Astrocyte (in vitro differentiated cells and primary cell): ENCODE data around the gene MAPK1IP1L.

ENCODE experiments used
- EZH2 ChIP-seq: IDR thresholded peaks from 2 replicates; pipeline ENCODE4 v1.6.1; 2012; ENCODE audit warnings: mild to moderate bottlenecking, low read length, inconsistent platforms; ENCODE audit not compliant: insufficient read depth
- TF ChIP-seq, protein P1 (sequence below): IDR thresholded peaks from 2 replicates; pipeline ENCODE4 v1.5.1; 2011; ENCODE audit warnings: low read depth, mild to moderate bottlenecking, inconsistent platforms, low read length, moderate library complexity; ENCODE audit not compliant: insufficient read depth

DNA sequence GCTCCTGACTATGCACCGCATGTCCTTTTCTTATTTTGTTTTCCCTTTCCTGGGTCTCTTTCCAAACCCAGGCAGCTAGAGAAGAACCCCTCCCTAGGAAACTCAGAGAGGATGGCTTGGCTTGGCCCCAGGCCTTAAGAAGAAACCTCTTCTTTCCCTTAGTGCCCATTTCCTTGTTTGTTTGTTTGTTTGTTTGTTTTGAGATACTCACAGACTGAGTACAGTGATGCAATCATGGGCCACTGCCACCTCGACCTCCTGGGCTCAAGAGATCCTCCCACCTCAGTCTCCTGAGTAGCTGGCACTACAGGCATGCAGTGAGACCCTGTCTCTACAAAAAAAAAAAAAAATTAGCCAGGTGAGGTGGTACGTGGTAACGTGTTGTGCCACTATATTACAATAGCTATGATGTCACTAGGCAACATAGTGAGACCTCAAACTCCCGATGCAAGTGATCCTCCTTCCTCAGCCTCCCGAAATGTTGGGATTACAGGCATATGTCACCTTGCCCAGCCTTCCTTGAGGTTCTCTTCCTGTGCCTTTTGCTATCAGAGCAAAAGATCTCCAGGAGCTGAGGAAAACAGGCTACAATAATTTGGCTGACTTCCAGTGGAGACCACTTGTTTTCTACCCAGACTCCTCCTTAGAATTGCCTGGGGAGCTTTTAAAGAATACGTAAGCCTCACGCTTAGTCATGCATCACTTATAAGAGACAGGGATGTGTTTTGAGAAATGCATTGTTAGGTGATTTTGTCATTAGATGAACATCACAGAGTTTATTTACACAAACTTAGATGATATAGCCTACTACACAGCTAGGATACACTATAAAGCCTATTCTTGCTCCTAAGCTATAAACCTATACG lies 43.1 kb downstream of the MAPK1IP1L start:
- TF ChIP-seq, protein P1, sequence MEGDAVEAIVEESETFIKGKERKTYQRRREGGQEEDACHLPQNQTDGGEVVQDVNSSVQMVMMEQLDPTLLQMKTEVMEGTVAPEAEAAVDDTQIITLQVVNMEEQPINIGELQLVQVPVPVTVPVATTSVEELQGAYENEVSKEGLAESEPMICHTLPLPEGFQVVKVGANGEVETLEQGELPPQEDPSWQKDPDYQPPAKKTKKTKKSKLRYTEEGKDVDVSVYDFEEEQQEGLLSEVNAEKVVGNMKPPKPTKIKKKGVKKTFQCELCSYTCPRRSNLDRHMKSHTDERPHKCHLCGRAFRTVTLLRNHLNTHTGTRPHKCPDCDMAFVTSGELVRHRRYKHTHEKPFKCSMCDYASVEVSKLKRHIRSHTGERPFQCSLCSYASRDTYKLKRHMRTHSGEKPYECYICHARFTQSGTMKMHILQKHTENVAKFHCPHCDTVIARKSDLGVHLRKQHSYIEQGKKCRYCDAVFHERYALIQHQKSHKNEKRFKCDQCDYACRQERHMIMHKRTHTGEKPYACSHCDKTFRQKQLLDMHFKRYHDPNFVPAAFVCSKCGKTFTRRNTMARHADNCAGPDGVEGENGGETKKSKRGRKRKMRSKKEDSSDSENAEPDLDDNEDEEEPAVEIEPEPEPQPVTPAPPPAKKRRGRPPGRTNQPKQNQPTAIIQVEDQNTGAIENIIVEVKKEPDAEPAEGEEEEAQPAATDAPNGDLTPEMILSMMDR: no peak
- TF ChIP-seq EZH2: no peak
